NCI-H1105 treated with DMSO at 0.1 percent for 48 hours (cell line): ENCODE results near the gene LOXL4.
"Not testable (repeated sequence)": the region's sequence is repeated elsewhere in the genome, so short reads cannot be mapped to it uniquely, and the experiment has no call there.

ENCODE experiments used
- DNase-seq: peaks from one replicate; lab custom pipeline; 2025; lab: John Stamatoyannopoulos, UW

LOXL4 gene

GRCh38 chr10:98244141-98244540 is 23.9 kb downstream of the LOXL4 start:
- DNase-seq = no peak

DNA sequence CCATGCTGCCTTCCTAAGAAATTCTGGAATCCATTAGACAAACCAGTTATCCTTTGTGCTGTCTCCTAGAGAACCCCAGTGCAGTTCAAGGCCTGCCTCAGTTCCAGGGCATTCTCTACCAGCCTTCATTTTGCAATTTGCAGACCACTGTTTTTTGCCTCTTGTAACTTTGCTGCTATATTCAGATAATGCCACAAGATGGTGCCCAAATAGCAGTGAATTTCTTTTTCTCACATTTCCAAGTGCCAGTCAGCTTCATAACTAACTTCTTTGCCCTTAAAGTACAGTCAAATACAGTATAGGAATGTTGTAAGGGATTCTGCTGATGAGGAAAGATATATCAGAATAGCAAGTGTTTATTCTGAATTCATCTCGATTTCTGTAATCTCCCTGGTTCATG is 25.2 kb downstream of the LOXL4 start:
- peak; percentile 3 for DNase-seq

DNA sequence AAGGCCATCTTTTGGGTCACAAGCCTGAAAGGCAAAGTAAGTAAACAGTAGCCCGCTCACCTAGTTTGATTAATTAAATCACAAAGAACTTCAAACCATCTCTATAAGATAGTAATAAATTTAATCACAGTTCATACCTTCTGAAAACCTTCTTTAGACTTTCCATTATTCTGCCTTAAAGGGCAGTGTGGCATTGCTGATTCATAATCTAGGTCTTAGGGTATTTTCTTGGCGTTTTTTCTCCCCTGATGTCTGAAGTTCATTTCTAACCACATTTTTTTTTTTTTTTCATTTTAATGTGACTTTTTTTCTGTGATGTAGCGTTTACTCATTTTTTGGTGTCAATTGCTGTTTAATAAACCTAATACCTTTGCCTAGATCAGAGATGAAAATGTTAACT is 27.5 kb downstream of the LOXL4 start:
- DNase-seq = no peak

DNA sequence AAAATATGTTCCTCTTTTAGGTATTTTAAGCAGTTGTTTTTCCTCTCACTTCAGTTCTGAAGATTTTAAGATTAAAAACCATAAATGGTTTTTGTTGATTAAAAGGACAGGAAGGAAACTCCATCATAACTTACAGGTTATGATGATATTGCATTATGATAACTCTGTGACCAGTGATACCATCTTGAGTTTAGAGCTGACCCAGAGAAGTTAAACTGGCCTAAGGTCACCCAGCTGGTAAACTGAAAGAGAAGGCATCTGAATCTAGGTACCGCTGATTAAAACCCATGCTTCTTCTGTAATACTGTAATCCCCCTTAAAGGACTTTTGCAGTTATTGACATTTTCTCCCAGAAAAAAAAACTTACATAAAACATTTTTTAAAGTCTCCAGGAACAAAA is 29.6 kb downstream of the LOXL4 start:
- no peak for DNase-seq

DNA sequence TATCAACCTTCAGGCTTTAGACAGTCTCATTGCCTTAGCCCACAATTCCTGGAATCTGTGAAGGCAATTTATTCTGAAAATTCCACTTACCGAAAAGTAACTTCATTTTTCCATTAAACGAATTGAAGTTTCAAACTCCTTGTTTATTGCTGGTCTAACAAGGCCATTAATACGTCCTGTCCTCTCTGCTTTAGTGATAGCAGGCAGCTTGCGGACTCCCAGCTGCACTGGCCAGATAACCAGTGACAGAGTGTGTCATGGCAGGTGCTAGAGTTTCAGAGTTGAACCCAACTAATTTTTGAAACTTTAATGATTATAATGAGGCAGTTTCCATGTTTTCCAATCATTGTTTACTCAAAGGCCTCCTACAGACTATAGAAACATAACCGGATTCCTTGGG is 31.1 kb downstream of the LOXL4 start:
- no peak for DNase-seq

DNA sequence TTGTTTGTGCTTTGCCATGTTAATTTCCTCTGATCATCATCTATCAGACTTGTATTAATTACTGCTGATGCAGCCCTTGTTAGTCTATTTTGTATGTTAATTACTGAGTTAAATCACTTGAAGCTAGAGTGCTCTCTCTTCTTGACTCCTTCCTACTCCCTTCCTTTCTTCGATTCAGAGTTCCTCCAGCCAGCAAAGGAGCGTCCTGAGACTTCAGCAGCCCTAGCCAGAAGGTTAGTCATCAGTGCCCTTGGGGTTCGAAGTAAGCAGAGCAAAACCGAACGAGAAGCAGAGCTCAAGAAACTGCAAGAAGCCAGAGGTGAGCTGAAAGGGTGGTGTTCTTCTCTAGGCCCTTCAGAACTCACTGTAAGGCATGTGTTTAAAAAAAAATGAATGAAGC is 32.1 kb downstream of the LOXL4 start:
- DNase-seq = no peak

GRCh38 chr10:98231417-98231816 is 36.6 kb downstream of the LOXL4 start:
- DNase-seq = no peak

DNA sequence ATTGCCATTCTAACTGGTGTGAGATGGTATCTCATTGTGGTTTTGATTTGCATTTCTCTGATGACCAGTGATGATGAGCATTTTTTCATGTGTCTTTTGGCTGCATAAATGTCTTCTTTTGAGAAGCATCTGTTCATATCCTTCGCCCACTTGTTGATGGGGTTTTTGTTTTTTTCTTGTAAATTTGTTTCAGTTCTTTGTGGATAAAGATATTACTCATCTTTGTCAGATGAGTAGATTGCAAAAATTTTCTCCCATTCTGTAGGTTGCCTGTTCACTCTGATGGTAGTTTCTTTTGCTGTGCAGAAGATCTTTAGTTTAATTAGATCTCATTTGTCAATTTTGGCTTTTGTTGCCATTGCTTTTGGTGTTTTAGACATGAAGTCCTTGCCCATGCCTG is 39.7 kb downstream of the LOXL4 start:
- DNase-seq = not testable (repeated sequence)

GRCh38 chr10:98227713-98228112 is 40.3 kb downstream of the LOXL4 start:
- DNase-seq = not testable (repeated sequence)

DNA sequence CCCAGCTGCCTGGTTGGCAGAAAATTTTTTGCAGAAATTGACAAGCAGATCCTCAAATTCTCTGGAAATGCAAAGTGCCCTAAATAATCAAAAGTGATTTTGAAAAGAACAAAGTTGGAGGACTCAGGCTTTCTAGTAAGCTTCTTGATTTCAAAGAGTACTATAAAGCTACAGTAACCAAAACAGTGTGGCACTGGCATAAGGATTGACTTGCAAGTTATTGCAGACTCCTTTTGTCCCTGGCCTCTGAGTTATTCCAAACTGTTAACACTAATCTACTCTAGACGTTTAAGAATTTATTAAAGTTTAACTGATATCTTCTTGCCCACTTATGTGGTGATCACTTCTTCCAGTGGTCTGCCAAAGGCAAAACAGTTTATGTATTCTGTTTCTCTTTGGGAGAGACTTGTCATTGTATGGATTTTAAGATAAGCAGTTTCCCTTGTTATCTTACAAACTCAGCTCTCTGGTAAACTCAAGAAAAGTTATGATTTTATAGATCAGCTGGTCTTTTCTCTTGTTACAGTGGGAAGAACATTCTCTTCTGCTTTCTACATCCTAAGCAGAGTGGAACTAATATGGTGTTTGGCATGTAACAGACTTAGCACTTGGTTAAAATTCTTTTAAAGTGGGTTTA is 41.4 kb downstream of the LOXL4 start:
- DNase-seq = no peak

DNA sequence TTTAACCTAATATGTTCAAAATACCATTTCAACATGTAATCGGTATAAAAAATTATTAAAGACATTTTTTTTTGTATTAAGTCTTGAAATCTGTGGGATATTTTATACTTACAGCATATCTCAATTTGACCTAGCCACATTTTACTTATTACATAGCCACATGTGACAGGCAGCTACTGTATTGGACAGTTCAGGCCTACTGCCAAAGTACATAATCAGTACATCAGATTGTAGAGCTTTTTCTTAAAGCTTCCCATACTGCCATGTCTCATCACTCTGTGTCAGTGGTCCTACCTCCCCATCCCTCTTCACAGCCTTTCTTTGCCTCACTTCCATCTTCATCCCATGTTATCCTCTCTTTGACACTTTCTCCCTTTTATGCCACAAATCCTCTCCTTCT is 43.0 kb downstream of the LOXL4 start:
- DNase-seq = no peak

- no peak for DNase-seq
Measured at GRCh38 chr10:98224509-98224908, 43.5 kb downstream of the LOXL4 start.

DNA sequence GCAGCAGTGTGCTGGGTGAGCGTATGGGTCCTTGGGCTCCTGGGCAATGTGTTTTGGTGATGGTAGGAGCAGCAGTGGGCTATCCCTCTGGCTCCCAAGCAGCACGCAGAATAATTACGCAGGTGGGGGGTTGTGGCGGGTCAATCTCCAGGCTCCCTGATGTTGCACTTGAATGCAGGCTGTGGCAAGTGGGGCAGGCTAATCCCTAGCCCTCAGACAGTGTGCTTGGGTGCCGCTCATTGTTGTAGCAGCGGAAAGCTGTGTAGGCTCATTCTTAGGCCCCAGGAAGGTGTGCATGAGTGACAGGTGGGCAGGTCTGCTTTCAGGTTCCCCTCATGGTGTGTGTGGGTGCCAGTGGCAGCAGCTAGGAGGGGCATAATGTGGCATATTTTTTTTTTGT is 44.1 kb downstream of the LOXL4 start:
- no peak for DNase-seq

- no peak for DNase-seq
Measured at GRCh38 chr10:98217801-98218200, 50.2 kb downstream of the LOXL4 start.

GRCh38 chr10:98215373-98215772 is 52.6 kb downstream of the LOXL4 start:
- no peak for DNase-seq

GRCh38 chr10:98213740-98214139 is 54.3 kb downstream of the LOXL4 start:
- no peak for DNase-seq

DNA sequence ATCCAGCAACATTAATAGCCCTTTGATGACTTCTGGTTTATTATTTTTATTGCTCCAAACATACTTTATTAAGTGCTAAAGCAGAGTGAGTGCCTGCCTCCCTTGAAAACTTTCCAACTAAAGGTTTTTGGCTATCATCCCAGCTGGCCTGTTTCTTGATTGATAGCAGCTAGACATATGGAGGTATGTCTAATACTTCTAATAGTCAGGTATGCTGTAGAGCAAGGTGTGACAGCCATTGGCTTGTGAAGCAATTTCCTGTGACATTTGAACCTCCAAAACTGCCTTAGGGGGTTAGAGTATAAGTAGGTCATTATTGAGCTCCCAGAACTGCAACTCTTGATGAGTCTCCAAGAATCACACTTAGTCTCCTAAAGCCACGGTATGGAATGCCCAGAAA is 55.8 kb downstream of the LOXL4 start:
- DNase-seq = no peak

GRCh38 chr10:98209441-98209840 is 58.6 kb downstream of the LOXL4 start:
- no peak for DNase-seq

DNA sequence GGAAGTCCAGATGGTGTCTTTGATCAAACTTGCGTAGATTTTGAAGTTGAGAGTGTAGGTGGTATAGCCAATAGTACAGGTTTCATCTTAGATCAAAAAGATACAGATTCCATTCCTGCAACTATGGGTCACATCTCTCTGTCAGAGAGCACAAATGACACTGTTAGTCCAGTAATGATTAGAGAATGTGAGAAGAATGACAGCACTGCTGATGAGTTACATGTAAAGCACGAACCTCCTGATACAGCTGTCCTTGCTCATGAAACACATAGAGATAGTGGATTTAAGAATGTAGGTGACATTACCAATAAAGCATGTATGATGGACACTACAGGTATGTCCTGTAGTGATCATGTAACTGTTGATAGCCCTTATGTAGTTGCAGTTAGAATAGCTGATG is 59.1 kb downstream of the LOXL4 start:
- DNase-seq = no peak

DNA sequence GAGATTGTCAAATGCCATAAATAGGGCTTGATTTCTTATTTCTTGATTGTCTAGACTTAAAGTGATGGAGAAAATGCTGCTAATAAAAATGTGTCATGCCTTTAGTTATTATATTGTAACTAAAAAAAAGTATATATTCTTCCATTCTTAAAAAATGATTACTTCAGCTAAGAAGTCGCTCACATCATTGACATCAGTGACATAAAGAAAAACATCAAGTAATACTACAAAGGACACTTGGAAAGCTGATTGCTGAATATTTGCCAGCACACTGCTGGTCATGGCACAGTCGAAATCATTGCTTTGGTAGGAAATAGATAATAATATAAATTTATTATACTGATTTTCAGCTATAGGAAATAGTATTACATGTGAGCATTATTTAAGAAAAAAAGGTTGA is 62.6 kb downstream of the LOXL4 start:
- no peak for DNase-seq

DNA sequence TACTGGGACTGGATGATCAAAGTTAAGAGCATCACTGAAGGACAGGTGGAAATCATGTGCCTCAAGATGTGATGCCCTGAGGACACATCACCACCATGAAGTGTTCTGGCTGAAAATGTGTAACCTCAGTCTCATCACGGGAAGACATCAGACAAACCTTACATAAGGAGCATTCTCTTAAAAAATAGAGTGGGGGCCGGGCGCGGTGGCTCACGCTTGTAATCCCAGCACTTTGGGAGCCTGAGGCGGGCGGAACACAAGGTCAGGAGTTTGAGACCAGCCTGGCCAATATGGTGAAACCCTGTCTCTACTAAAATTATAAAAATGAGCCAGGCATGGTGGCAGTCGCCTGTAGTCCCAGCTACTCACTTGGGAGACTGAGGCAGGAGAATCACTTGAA is 65.6 kb downstream of the LOXL4 start:
- no peak for DNase-seq

DNA sequence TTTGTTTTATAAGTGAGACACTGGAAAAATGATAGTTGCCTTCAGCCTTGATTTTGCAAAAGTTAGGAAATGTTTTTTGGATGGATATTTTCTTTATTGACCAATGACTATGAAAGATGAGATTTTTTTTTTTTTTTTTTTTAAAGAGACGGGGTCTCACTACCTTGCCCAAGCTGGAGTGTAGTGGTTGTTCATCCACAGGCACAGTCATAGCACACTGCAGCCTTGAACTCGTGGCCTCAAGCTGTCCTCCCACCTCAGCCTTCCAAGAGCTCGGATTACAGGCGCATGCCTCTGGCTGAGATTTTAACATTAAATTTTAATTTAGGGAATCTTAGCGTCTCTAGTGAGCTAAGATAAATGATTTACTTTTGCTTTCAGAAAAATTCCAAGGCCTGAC is 66.2 kb downstream of the LOXL4 start:
- DNase-seq = no peak
